H1 (cell line): ENCODE data around the gene AEBP1. TPM values are rescaled to one million over a fixed set of nuclear protein-coding genes. Genes with fewer than 3 reads are reported as not detected.

ENCODE experiments used
- CBX5 ChIP-seq: fragments of 300-800, 300-1000 bp; sonication (generic); IDR thresholded peaks from 2 replicates; pipeline ENCODE4 v1.7.1; 2016; ENCODE audit warnings: antibody characterized with exemption, low read length, low read depth
- CHD1 ChIP-seq: IDR thresholded peaks from 2 replicates; pipeline ENCODE4 v1.6.1; 2012; ENCODE audit warnings: low read depth, low read length, improper control_type of control experiment
- CHD2 ChIP-seq: IDR thresholded peaks from 2 replicates; pipeline ENCODE4 v1.6.1; 2012; ENCODE audit warnings: low read length, improper control_type of control experiment
- CREB1 ChIP-seq: IDR thresholded peaks from 2 replicates; pipeline ENCODE4 v1.6.1; 2012; ENCODE audit warnings: inconsistent platforms
- FOSL1 ChIP-seq: IDR thresholded peaks from 2 replicates; pipeline ENCODE4 v1.6.1; 2011; ENCODE audit warnings: mild to moderate bottlenecking, low read depth, low read length, moderate library complexity; ENCODE audit not compliant: insufficient read depth
- HDAC6 ChIP-seq: IDR thresholded peaks from one replicate; pipeline ENCODE4 v1.7.1; 2012; ENCODE audit warnings: low read depth, mild to moderate bottlenecking, inconsistent platforms, low read length, moderate library complexity
- KDM1A ChIP-seq: fragments of 200-600, 300-600 bp; sonication (generic); IDR thresholded peaks from 2 replicates; pipeline ENCODE4 v1.7.1; 2016; ENCODE audit warnings: mild to moderate bottlenecking, low read length, borderline replicate concordance
- KDM5A ChIP-seq: fragments of 200-600 bp; IDR thresholded peaks from 2 replicates; pipeline ENCODE4 v1.7.1; 2012; ENCODE audit warnings: mild to moderate bottlenecking, low read length, inconsistent platforms, mixed read lengths
- RBBP5 ChIP-seq: IDR thresholded peaks from 2 replicates; pipeline ENCODE4 v1.7.1; 2012; ENCODE audit warnings: low read depth, mild to moderate bottlenecking, inconsistent platforms, low read length, moderate library complexity, borderline replicate concordance
- RFX5 ChIP-seq: IDR thresholded peaks from 2 replicates; pipeline ENCODE4 v1.6.1; 2011; ENCODE audit warnings: low read depth, low read length, improper control_type of control experiment, borderline replicate concordance
- RXRA ChIP-seq: IDR thresholded peaks from 2 replicates; pipeline ENCODE4 v1.6.1; 2011; ENCODE audit warnings: low read depth, mild to moderate bottlenecking, low read length, moderate library complexity; ENCODE audit not compliant: insufficient read depth
- polyA plus RNA-seq, 7 experiments: library from polyadenylated mRNA; depleted of rRNA in 3 of 7; stranded (reverse) in 5 of 7; unstranded in 2 of 7; fragments of >200 nt in 5 of 7; fragments of 200-250 nt in 2 of 7; gene quantifications; 1 replicate in 5 of 7; 2 replicates in 1 of 7; 4 replicates in 1 of 7; pipeline versions ENCODE4 v1.2.1 to v1.2.3, GENCODE V29; 2011 to 2013; ENCODE audit warnings: missing spikeins in 2 of 7, mixed read lengths in 2 of 7
- total RNA-seq: library from RNA; stranded (reverse); fragmentation: NEBNext Ultra II Directional; extraction: Animal tissue kit (Norgen Biotek cat#: 25700); gene quantifications from 2 replicates; pipeline ENCODE4 v1.2.1, GENCODE V29; 2021
- TF ChIP-seq, protein P1 (sequence below): fragments of 300-600 bp; sonication (generic); IDR thresholded peaks from 2 replicates; pipeline ENCODE4 v1.7.1; 2012; ENCODE audit warnings: low read length, moderate library complexity, mild to moderate bottlenecking, inconsistent platforms; ENCODE audit not compliant: insufficient replicate concordance

The AEBP1 gene
- total and polyA plus RNA-seq, 2 of the 8 experiments (the other 6 are each of a cell fraction or from before 2014, with no cell fraction given): 10.4 to 41.2 TPM

DNA sequence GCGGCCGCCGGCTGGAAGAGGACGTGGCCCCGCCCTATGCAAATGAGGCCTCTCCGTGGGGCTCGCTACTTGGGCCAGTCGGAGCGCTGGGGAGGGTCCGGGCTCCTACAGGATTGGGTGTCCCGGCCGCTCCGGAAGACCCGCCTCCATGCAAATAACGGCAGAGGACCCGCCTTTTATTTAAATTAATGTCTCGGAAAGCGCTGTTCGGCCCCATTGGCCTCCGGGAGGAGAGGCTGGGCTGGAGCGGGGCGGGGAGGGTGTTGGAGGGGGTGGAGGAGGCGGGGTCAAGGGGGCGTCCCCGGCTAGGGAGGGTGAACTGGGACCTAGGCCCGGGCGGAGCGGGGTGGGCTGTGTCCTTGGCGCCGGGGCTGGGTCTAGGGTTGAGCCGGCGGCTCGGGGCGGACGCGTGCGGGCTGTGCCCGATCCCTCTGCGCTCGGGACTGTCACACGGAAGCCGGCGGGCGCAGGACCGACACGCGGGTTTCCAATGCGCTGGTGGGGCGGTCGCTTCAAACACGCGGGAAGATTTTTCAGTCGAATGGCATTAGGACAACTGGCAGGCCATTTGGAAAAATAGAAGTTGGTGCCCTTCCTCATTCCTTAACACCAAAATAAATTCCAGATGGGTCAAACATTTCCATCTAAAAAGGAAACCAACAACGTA, 21.5 kb upstream of the AEBP1 start (continued):
- TF ChIP-seq CHD1: no peak
- no peak for TF ChIP-seq CBX5
- no peak for TF ChIP-seq KDM1A
- no peak for TF ChIP-seq RFX5
- no peak for TF ChIP-seq FOSL1
- TF ChIP-seq CREB1: no peak
- TF ChIP-seq CHD2: 0 out of 2 replicates have a peak, but pooled peaks have one; percentile 9
- TF ChIP-seq KDM5A: no peak
- TF ChIP-seq RXRA: no peak
- no peak for TF ChIP-seq HDAC6
- TF ChIP-seq, protein P1, sequence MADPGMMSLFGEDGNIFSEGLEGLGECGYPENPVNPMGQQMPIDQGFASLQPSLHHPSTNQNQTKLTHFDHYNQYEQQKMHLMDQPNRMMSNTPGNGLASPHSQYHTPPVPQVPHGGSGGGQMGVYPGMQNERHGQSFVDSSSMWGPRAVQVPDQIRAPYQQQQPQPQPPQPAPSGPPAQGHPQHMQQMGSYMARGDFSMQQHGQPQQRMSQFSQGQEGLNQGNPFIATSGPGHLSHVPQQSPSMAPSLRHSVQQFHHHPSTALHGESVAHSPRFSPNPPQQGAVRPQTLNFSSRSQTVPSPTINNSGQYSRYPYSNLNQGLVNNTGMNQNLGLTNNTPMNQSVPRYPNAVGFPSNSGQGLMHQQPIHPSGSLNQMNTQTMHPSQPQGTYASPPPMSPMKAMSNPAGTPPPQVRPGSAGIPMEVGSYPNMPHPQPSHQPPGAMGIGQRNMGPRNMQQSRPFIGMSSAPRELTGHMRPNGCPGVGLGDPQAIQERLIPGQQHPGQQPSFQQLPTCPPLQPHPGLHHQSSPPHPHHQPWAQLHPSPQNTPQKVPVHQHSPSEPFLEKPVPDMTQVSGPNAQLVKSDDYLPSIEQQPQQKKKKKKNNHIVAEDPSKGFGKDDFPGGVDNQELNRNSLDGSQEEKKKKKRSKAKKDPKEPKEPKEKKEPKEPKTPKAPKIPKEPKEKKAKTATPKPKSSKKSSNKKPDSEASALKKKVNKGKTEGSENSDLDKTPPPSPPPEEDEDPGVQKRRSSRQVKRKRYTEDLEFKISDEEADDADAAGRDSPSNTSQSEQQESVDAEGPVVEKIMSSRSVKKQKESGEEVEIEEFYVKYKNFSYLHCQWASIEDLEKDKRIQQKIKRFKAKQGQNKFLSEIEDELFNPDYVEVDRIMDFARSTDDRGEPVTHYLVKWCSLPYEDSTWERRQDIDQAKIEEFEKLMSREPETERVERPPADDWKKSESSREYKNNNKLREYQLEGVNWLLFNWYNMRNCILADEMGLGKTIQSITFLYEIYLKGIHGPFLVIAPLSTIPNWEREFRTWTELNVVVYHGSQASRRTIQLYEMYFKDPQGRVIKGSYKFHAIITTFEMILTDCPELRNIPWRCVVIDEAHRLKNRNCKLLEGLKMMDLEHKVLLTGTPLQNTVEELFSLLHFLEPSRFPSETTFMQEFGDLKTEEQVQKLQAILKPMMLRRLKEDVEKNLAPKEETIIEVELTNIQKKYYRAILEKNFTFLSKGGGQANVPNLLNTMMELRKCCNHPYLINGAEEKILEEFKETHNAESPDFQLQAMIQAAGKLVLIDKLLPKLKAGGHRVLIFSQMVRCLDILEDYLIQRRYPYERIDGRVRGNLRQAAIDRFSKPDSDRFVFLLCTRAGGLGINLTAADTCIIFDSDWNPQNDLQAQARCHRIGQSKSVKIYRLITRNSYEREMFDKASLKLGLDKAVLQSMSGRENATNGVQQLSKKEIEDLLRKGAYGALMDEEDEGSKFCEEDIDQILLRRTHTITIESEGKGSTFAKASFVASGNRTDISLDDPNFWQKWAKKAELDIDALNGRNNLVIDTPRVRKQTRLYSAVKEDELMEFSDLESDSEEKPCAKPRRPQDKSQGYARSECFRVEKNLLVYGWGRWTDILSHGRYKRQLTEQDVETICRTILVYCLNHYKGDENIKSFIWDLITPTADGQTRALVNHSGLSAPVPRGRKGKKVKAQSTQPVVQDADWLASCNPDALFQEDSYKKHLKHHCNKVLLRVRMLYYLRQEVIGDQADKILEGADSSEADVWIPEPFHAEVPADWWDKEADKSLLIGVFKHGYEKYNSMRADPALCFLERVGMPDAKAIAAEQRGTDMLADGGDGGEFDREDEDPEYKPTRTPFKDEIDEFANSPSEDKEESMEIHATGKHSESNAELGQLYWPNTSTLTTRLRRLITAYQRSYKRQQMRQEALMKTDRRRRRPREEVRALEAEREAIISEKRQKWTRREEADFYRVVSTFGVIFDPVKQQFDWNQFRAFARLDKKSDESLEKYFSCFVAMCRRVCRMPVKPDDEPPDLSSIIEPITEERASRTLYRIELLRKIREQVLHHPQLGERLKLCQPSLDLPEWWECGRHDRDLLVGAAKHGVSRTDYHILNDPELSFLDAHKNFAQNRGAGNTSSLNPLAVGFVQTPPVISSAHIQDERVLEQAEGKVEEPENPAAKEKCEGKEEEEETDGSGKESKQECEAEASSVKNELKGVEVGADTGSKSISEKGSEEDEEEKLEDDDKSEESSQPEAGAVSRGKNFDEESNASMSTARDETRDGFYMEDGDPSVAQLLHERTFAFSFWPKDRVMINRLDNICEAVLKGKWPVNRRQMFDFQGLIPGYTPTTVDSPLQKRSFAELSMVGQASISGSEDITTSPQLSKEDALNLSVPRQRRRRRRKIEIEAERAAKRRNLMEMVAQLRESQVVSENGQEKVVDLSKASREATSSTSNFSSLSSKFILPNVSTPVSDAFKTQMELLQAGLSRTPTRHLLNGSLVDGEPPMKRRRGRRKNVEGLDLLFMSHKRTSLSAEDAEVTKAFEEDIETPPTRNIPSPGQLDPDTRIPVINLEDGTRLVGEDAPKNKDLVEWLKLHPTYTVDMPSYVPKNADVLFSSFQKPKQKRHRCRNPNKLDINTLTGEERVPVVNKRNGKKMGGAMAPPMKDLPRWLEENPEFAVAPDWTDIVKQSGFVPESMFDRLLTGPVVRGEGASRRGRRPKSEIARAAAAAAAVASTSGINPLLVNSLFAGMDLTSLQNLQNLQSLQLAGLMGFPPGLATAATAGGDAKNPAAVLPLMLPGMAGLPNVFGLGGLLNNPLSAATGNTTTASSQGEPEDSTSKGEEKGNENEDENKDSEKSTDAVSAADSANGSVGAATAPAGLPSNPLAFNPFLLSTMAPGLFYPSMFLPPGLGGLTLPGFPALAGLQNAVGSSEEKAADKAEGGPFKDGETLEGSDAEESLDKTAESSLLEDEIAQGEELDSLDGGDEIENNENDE: no peak
- TF ChIP-seq RBBP5: no peak
